ENCODE measurements around the gene GPR146.

DNA sequence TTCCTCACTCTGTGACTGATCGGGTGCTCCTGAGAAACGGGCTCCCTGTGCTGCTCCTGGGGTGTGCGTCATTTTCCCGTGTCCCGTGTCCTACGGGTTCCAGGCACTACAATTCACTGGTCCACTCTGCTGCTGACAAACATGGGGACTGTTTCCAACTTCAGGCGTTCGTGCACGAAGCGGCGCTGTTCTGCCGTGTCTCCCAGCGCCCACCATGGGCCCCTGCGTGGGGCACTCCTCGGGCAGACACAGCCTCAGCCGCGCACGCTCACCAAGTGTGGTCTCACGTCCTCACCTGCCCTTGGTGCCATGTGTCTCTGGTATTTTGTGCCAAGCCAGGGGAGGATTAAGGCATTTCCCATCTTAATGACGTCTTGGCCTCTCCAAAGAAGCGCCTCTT, 19.0 kb downstream of the GPR146 start:
- TF ChIP-seq CTCF (conservative IDR thresholded peaks at IDR 0.05 in 1 of 2, IDR thresholded peaks at IDR 0.05 in 1 of 2; ENCODE audit: low read depth in 1 of 2, low read length in 2 of 2) (no peak), EZH2 (IDR thresholded peaks at IDR 0.05; ENCODE audit: low read length, missing control alignments) (no peak)
